Loucy (cell line): ENCODE measurements around the gene MICAL2.

Source experiments
- CTCF ChIP-seq: fragments of 200-600 bp; sonication (generic); conservative IDR thresholded peaks from 2 replicates; pipeline ENCODE4 v1.5.1; 2014; ENCODE audit warnings: mild to moderate bottlenecking, antibody characterized with exemption, low read length
- EZH2phosphoT487 ChIP-seq: fragments of 200-600 bp; IDR thresholded peaks from 2 replicates; pipeline ENCODE4 v1.6.1; 2018; ENCODE audit warnings: antibody characterized with exemption, mild to moderate bottlenecking, moderate library complexity, borderline replicate concordance

GRCh38 chr11:12199231-12199948, 89.0 kb downstream of the MICAL2 start:
- TF ChIP-seq CTCF (peak; percentile 25; the same call in 1 of the 2 replicates), EZH2phosphoT487 (no peak)
